Spleen (tissue), 11 donors: Measurements from ENCODE around the gene FH. TPM values are rescaled to one million over a fixed set of nuclear protein-coding genes. Genes with fewer than 3 reads are reported as not detected.

ENCODE experiments used
- DNase-seq: peaks from one replicate; pipeline ENCODE4 v3.0.0-alpha.2; 2020
- H3K27ac ChIP-seq, 8 donors: fragments of 200-600 bp; sonication (generic) in 7 of 8; 1 replicate in 4 of 8; 2 replicates in 4 of 8; pipeline versions ENCODE4 v1.5.0 to v1.8.0; 2016 to 2021; ENCODE audit warnings: inconsistent platforms in 4 of 8, mild to moderate bottlenecking in 4 of 8, moderate library complexity in 1 of 8
- H3K27me3 ChIP-seq, 7 donors: fragments of 200-600 bp; sonication (generic) in 6 of 7; replicated peaks in 1 of 7; 1 replicate in 4 of 7; 2 replicates in 3 of 7; pipeline versions ENCODE4 v1.5.0 to v1.8.0; 2016 to 2021; ENCODE audit warnings: inconsistent platforms in 3 of 7, mild to moderate bottlenecking in 1 of 7
- H3K36me3 ChIP-seq, 6 donors: fragments of 200-600 bp; sonication (generic) in 5 of 6; 1 replicate in 4 of 6; 2 replicates in 2 of 6; pipeline versions ENCODE4 v1.5.0 to v1.8.0; 2016 to 2021; ENCODE audit warnings: inconsistent platforms in 2 of 6
- H3K4me1 ChIP-seq, 6 donors: fragments of 200-600 bp; sonication (generic) in 5 of 6; 1 replicate in 3 of 6; 2 replicates in 3 of 6; pipeline versions ENCODE4 v1.5.0 to v1.8.0; 2016 to 2021; ENCODE audit warnings: inconsistent platforms in 3 of 6
- H3K4me3 ChIP-seq, 8 donors: fragments of 200-600 bp; sonication (generic) in 7 of 8; 1 replicate in 4 of 8; 2 replicates in 4 of 8; pipeline versions ENCODE4 v1.5.0 to v1.8.0; 2016 to 2021; ENCODE audit warnings: inconsistent platforms in 4 of 8, mild to moderate bottlenecking in 4 of 8, moderate library complexity in 2 of 8
- H3K9me3 ChIP-seq, 8 donors: fragments of 200-600 bp; sonication (generic) in 7 of 8; 1 replicate in 4 of 8; 2 replicates in 4 of 8; pipeline versions ENCODE4 v1.5.0 to v1.8.0; 2016 to 2021; ENCODE audit warnings: inconsistent platforms in 4 of 8
- CTCF ChIP-seq, 11 experiments: fragments of 200-600 bp in 7 of 11; fragments of 450-650 bp in 4 of 11; sonication (generic) in 4 of 11; IDR thresholded peaks in 8 of 11; conservative IDR thresholded peaks in 3 of 11; 1 replicate in 7 of 11; 2 replicates in 4 of 11; pipeline versions ENCODE4 v1.4.0 to v1.8.0; 2016 to 2021; ENCODE audit warnings: antibody characterized with exemption in 11 of 11, inconsistent platforms in 4 of 11, mild to moderate bottlenecking in 1 of 11
- POLR2A ChIP-seq, 3 donors: fragments of 450-650 bp; IDR thresholded peaks; one replicate each; pipeline ENCODE4 v1.5.1; 2017; ENCODE audit warnings: antibody characterized with exemption in 3 of 3, mild to moderate bottlenecking in 1 of 3
- POLR2AphosphoS5 ChIP-seq, 3 donors: sonication (generic); formaldehyde crosslinking; IDR thresholded peaks; one replicate each; pipeline ENCODE4 v1.5.1; 2017; ENCODE audit warnings: antibody characterized with exemption in 3 of 3
- WGBS, 5 donors: extraction: QIAGEN DNeasy Blood & Tissue Kit in 3 of 5; methylation state at CpG; one replicate each; pipeline versions ENCODE4 v1.1.5 to v1.1.7; 2013 to 2018; 5-methylcytosine and 5-hydroxymethylcytosine counted together
- intact Hi-C: fragments of 100-400 bp; cut with DNase I; formaldehyde crosslinking; loops from one replicate; pipeline ENCODE4 v1.15.0; 2023; ENCODE audit warnings: low total_unique reads
- polyA plus RNA-seq, 3 donors: library from polyadenylated mRNA; stranded (reverse); fragments of 200-250 nt; gene quantifications; one replicate each; pipeline ENCODE4 v1.2.1, GENCODE V29; 2013
- total RNA-seq, 7 donors: library from RNA; depleted of rRNA in 3 of 7; stranded (reverse); fragments of >200 nt in 3 of 7; fragmentation: NEBNext Ultra II Directional in 4 of 7; extraction: Animal tissue kit (Norgen Biotek cat#: 25700) in 4 of 7; gene quantifications; one replicate each; pipeline versions ENCODE4 v1.1.0 to v1.2.1, GENCODE V29; 2016 to 2021
- donor health status: healthy with polysubstance abuse.
- donor health status: DM: no; HTN: no; CAD: no; lungs with moderate emphysema.
- donor health status: DM: no; HTN: no; CAD: no.
- donor health status: Bipolar disorder and iron deficiency.
- donor health status: healthy.
- donor health status: DM: no; HTN: no; CAD: no.
- donor health status: DM: yes; HTN: yes; CAD: no.

FH gene
- total and polyA plus RNA-seq, 10 donors, result 24.4 to 49.5 (median 34.5) TPM

- intact Hi-C loops, result no loop called here
- H3K4me3 ChIP-seq, result peak overlapping the region; percentile 69 to 97 (median 91)
- DNase-seq, result no peak
- 9 to 12% (median 10%) methylated on average over 6 of the region's 6 CpGs for WGBS, 5 donors
- H3K4me1 ChIP-seq, result peaks cover 14 to 40% (median 23%) of the 10 kb centered on the region in 6 donors
- H3K27ac ChIP-seq, result peak overlapping the region in 7 of 8 donors; percentile 85 to 93 (median 88)
- H3K9me3 ChIP-seq, result no peaks in the 10 kb centered on the region
- TF ChIP-seq CTCF (IDR thresholded peaks at IDR 0.05 in 8 of 11, conservative IDR thresholded peaks at IDR 0.05 in 3 of 11) (no peak), POLR2AphosphoS5 (IDR thresholded peaks at IDR 0.05) (no peak), POLR2A (IDR thresholded peaks at IDR 0.05) (no peak)
- no peaks in the 10 kb centered on the region for H3K27me3 ChIP-seq
- H3K36me3 ChIP-seq, result peaks cover 0 to 18% (median 4%) of the 10 kb centered on the region in 6 donors
These were observed 518 bp upstream of the FH start for GRCh38 chr1:241520080-241520465.

DNA sequence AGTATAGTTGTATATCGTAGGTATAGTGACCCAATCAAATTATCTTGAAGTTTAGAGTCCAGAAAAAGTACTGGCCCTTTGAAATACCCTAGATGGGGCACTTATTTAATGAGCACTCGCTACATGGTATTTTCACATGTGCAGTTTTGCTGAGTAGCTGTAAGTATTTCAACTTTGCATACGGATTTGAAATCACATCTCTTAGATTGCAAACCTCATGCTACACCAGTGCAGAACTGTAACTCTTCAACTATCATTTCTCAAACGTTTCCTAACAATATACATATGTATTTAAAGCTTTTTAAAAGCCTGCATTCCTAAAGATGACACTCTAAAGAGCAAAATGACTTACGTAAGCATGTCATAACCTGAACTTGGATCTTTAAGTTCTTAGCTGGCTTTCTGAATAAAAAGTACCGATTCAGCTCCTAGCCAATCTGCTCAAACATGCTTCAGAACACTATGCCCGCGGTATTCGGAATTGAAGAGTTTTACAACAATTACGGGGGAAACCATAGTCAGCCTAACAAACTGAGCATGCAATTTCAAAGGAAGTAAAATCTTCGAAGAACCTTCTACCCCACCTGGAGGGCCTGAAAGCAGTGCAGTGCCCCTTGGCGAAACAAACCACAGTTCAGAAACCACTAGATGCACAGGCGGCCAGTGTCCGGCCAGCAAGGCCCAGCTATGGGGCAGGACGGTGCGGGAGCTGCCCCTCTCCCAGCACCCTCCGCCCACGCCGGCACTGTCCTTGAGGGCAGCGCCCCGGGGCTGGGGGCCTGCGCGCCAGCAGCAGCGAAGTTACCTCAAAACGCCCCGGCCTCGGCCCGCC is 863 bp downstream of the FH start:
- Histone ChIP-seq H3K27me3 (no peaks in the 10 kb centered on the region), H3K4me3 (peak overlapping the region; percentile 69 to 97 (median 91)), H3K27ac (peak overlapping the region; percentile 85 to 93 (median 88)), H3K9me3 (no peaks in the 10 kb centered on the region), H3K36me3 (peaks cover 0 to 24% (median 5%) of the 10 kb centered on the region in 6 donors), H3K4me1 (peaks cover 14 to 49% (median 23%) of the 10 kb centered on the region in 6 donors)
- TF ChIP-seq POLR2A (IDR thresholded peaks at IDR 0.05) (no peak), POLR2AphosphoS5 (IDR thresholded peaks at IDR 0.05) (no peak), CTCF (IDR thresholded peaks at IDR 0.05 in 8 of 11, conservative IDR thresholded peaks at IDR 0.05 in 3 of 11) (no peak)
- intact Hi-C loops, result loop anchor here (5.0 kb wide), 1 partner anchor 334 kb away; no protein-coding TSS in a partner anchor
- 4 to 11% (median 6%) methylated on average over 14 to 28 of the region's 28 CpGs for WGBS, 5 donors
- DNase-seq, result no peak

DNA sequence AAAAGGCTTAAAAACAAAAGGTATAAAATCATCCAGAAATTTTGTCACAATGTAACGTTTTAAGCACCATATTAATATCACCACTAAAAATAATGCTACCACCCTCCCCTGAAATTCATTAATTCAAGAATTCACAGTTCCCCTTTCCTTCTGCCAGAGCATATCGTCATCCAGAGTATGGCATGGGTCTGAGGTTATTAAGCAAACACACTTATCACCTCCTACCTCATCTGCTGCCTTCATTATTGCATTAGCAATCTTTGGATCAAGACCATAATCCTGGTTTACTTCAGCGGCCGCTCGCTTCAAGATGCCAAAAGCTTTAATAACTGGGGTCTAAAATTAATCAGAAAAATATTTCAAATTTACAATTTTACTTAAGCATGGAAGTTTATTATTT is 6.2 kb downstream of the FH start:
- Histone ChIP-seq H3K27ac (no peak overlapping the region), H3K9me3 (no peaks in the 10 kb centered on the region), H3K4me3 (no peak overlapping the region), H3K27me3 (no peaks in the 10 kb centered on the region), H3K36me3 (peaks cover 0 to 77% (median 37%) of the 10 kb centered on the region in 6 donors), H3K4me1 (peaks cover 7 to 34% (median 15%) of the 10 kb centered on the region in 6 donors)
- WGBS, 5 donors, result 86 to 92% (median 92%) methylated on average over 5 of the region's 5 CpGs
- TF ChIP-seq POLR2AphosphoS5 (IDR thresholded peaks at IDR 0.05) (no peak), POLR2A (IDR thresholded peaks at IDR 0.05) (no peak), CTCF (IDR thresholded peaks at IDR 0.05 in 8 of 11, conservative IDR thresholded peaks at IDR 0.05 in 3 of 11) (no peak)
- intact Hi-C loops, result no loop called here
- DNase-seq, result no peak

- TF ChIP-seq POLR2A (IDR thresholded peaks at IDR 0.05) (no peak), POLR2AphosphoS5 (IDR thresholded peaks at IDR 0.05) (no peak)
- 90 to 98% (median 92%) methylated on average over 2 of the region's 2 CpGs for WGBS, 5 donors
- no peak for DNase-seq
- Histone ChIP-seq H3K27ac (no peak overlapping the region), H3K9me3 (no peaks in the 10 kb centered on the region), H3K27me3 (no peaks in the 10 kb centered on the region), H3K4me3 (no peak overlapping the region), H3K4me1 (no peaks in the 10 kb centered on the region), H3K36me3 (peaks cover 5 to 100% (median 82%) of the 10 kb centered on the region in 6 donors)
- intact Hi-C loops, result no loop called here
These were observed 12.2 kb downstream of the FH start for GRCh38 chr1:241507189-241507863.
